ENCODE measurements around the gene CDH4.

Gene CDH4

DNA sequence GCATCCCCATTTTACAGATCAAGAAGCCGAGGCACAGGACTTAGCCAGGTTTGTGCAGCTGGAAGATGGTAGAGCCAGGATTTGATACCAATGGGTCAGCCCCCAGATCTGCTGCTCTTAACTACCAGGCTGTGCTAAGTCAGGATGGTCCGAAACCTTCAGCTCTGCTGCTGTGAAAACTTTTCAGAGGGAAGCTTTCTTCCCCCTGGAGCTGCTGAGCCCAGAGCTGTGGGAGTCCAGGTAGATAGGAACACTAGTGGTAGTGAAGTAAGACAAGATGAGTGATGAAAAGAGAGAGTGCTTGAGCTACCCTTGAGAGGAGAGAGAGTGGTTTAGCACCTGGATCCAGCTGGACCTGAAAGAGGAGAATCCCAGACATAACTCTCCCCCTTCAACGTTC lies 230.8 kb downstream of the CDH4 start:
- no peak for TF ChIP-seq EZH2 (IDR thresholded peaks at IDR 0.05; ENCODE audit: borderline replicate concordance, low read depth, low read length, severe bottlenecking)
- TF ChIP-seq, protein P1, sequence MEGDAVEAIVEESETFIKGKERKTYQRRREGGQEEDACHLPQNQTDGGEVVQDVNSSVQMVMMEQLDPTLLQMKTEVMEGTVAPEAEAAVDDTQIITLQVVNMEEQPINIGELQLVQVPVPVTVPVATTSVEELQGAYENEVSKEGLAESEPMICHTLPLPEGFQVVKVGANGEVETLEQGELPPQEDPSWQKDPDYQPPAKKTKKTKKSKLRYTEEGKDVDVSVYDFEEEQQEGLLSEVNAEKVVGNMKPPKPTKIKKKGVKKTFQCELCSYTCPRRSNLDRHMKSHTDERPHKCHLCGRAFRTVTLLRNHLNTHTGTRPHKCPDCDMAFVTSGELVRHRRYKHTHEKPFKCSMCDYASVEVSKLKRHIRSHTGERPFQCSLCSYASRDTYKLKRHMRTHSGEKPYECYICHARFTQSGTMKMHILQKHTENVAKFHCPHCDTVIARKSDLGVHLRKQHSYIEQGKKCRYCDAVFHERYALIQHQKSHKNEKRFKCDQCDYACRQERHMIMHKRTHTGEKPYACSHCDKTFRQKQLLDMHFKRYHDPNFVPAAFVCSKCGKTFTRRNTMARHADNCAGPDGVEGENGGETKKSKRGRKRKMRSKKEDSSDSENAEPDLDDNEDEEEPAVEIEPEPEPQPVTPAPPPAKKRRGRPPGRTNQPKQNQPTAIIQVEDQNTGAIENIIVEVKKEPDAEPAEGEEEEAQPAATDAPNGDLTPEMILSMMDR (IDR thresholded peaks at IDR 0.05; ENCODE audit: borderline replicate concordance, extremely low read depth, low read length, poor library complexity, severe bottlenecking), result no peak
- ATAC-seq (ENCODE audit: insufficient read depth, low read depth) (no peak), DNase-seq (no peak)
- no peaks in the 10 kb centered on the region for H3K79me2 ChIP-seq (ENCODE audit: insufficient read depth, low read length)
- no peaks in the 10 kb centered on the region for H3K4me1 ChIP-seq (ENCODE audit: insufficient read depth, low read length)
- H3K9ac ChIP-seq (ENCODE audit: low read depth, low read length), result no peak overlapping the region
- no peak overlapping the region for H2AFZ ChIP-seq (ENCODE audit: low read depth, low read length)
- H3K4me3 ChIP-seq (ENCODE audit: low read depth in 1 of 2, low read length in 2 of 2), result no peak overlapping the region
- H3K27me3 ChIP-seq (ENCODE audit: insufficient read depth, low read length, poor library complexity), result peaks cover 4% of the 10 kb centered on the region
- no peaks in the 10 kb centered on the region for H3K9me3 ChIP-seq (ENCODE audit: insufficient read depth, low read length, severe bottlenecking)
- H3K27ac ChIP-seq (ENCODE audit: low read length), result no peak overlapping the region
- H3K4me2 ChIP-seq (ENCODE audit: insufficient read depth, low read length), result no peak overlapping the region
- H4K20me1 ChIP-seq (ENCODE audit: insufficient read depth, low read length), result no peaks in the 10 kb centered on the region
- no peaks in the 10 kb centered on the region for H3K36me3 ChIP-seq (ENCODE audit: insufficient read depth, low read length)

GRCh38 chr20:61483336-61484067 lies 231.4 kb downstream of the CDH4 start:
- H3K36me3 ChIP-seq (ENCODE audit: insufficient read depth, low read length), result no peaks in the 10 kb centered on the region
- no peak overlapping the region for H3K27ac ChIP-seq (ENCODE audit: low read length)
- no peak for ATAC-seq (ENCODE audit: insufficient read depth, low read depth)
- no peak for DNase-seq
- no peaks in the 10 kb centered on the region for H3K79me2 ChIP-seq (ENCODE audit: insufficient read depth, low read length)
- H3K4me1 ChIP-seq (ENCODE audit: insufficient read depth, low read length), result no peaks in the 10 kb centered on the region
- H3K4me3 ChIP-seq (ENCODE audit: low read depth in 1 of 2, low read length in 2 of 2), result no peak overlapping the region
- TF ChIP-seq, protein P1 (IDR thresholded peaks at IDR 0.05; ENCODE audit: borderline replicate concordance, extremely low read depth, low read length, poor library complexity, severe bottlenecking), result no peak
- TF ChIP-seq EZH2 (IDR thresholded peaks at IDR 0.05; ENCODE audit: borderline replicate concordance, low read depth, low read length, severe bottlenecking), result no peak
- peaks cover 2% of the 10 kb centered on the region for H3K27me3 ChIP-seq (ENCODE audit: insufficient read depth, low read length, poor library complexity)
- no peaks in the 10 kb centered on the region for H4K20me1 ChIP-seq (ENCODE audit: insufficient read depth, low read length)
- H2AFZ ChIP-seq (ENCODE audit: low read depth, low read length), result no peak overlapping the region
- no peak overlapping the region for H3K4me2 ChIP-seq (ENCODE audit: insufficient read depth, low read length)
- no peaks in the 10 kb centered on the region for H3K9me3 ChIP-seq (ENCODE audit: insufficient read depth, low read length, severe bottlenecking)
- no peak overlapping the region for H3K9ac ChIP-seq (ENCODE audit: low read depth, low read length)

- TF ChIP-seq EZH2 (IDR thresholded peaks at IDR 0.05; ENCODE audit: borderline replicate concordance, low read depth, low read length, severe bottlenecking), result no peak
- TF ChIP-seq, protein P1 (IDR thresholded peaks at IDR 0.05; ENCODE audit: borderline replicate concordance, extremely low read depth, low read length, poor library complexity, severe bottlenecking), result no peak
- DNase-seq (no peak), ATAC-seq (ENCODE audit: insufficient read depth, low read depth) (no peak)
- no peak overlapping the region for H3K27ac ChIP-seq (ENCODE audit: low read length)
- no peaks in the 10 kb centered on the region for H3K27me3 ChIP-seq (ENCODE audit: insufficient read depth, low read length, poor library complexity)
- no peak overlapping the region for H3K4me2 ChIP-seq (ENCODE audit: insufficient read depth, low read length)
- H3K4me1 ChIP-seq (ENCODE audit: insufficient read depth, low read length), result no peaks in the 10 kb centered on the region
- no peak overlapping the region for H2AFZ ChIP-seq (ENCODE audit: low read depth, low read length)
- H3K4me3 ChIP-seq (ENCODE audit: low read depth in 1 of 2, low read length in 2 of 2), result no peak overlapping the region
- no peaks in the 10 kb centered on the region for H3K9me3 ChIP-seq (ENCODE audit: insufficient read depth, low read length, severe bottlenecking)
- no peak overlapping the region for H3K9ac ChIP-seq (ENCODE audit: low read depth, low read length)
- no peaks in the 10 kb centered on the region for H3K79me2 ChIP-seq (ENCODE audit: insufficient read depth, low read length)
- no peaks in the 10 kb centered on the region for H3K36me3 ChIP-seq (ENCODE audit: insufficient read depth, low read length)
- no peaks in the 10 kb centered on the region for H4K20me1 ChIP-seq (ENCODE audit: insufficient read depth, low read length)
Measured at GRCh38 chr20:61486198-61486597, 234.1 kb downstream of the CDH4 start.
